Endothelial cell of umbilical vein (primary cell): ENCODE results near the gene BCR.
"Not testable (repeated sequence)": the region's sequence is repeated elsewhere in the genome, so short reads cannot be mapped to it uniquely, and the experiment has no call there.

Source experiments
- EZH2 ChIP-seq: IDR thresholded peaks from 2 replicates; pipeline ENCODE4 v1.6.1; 2012; ENCODE audit warnings: borderline replicate concordance, low read depth, mild to moderate bottlenecking, moderate library complexity, low read length, inconsistent platforms; ENCODE audit not compliant: severe bottlenecking
- GATA2 ChIP-seq: IDR thresholded peaks from 2 replicates; pipeline ENCODE4 v1.7.0; 2011; ENCODE audit warnings: low read depth, mild to moderate bottlenecking, moderate library complexity, mixed read lengths, low read length; ENCODE audit not compliant: insufficient read length, insufficient read depth
- MYC ChIP-seq: IDR thresholded peaks from one replicate; pipeline ENCODE4 v1.6.1; 2011; ENCODE audit warnings: mild to moderate bottlenecking, low read depth, low read length
- POLR2A ChIP-seq: IDR thresholded peaks from 2 replicates; pipeline ENCODE4 v1.6.1; 2012; ENCODE audit warnings: low read depth, mild to moderate bottlenecking, control low read depth, low read length
- POLR2AphosphoS5 ChIP-seq: IDR thresholded peaks from 2 replicates; pipeline ENCODE4 v1.6.1; 2012; ENCODE audit warnings: low read depth, mild to moderate bottlenecking, control low read depth, low read length, moderate library complexity; ENCODE audit not compliant: insufficient read depth
- TF ChIP-seq, protein P1 (sequence below), 2 donors: IDR thresholded peaks; 1 replicate in 1 of 2; 2 replicates in 1 of 2; pipeline ENCODE4 v1.5.1; 2011; ENCODE audit warnings: low read length in 2 of 2, mild to moderate bottlenecking in 2 of 2, moderate library complexity in 2 of 2, control low read depth in 1 of 2, inconsistent platforms in 1 of 2, low read depth in 1 of 2; ENCODE audit not compliant: insufficient read depth in 1 of 2; ENCODE audit errors: extremely low read depth in 1 of 2
- TF ChIP-seq, protein P2 (sequence below): IDR thresholded peaks from 2 replicates; pipeline ENCODE4 v1.6.1; 2011; ENCODE audit not compliant: insufficient read depth, insufficient read length

DNA sequence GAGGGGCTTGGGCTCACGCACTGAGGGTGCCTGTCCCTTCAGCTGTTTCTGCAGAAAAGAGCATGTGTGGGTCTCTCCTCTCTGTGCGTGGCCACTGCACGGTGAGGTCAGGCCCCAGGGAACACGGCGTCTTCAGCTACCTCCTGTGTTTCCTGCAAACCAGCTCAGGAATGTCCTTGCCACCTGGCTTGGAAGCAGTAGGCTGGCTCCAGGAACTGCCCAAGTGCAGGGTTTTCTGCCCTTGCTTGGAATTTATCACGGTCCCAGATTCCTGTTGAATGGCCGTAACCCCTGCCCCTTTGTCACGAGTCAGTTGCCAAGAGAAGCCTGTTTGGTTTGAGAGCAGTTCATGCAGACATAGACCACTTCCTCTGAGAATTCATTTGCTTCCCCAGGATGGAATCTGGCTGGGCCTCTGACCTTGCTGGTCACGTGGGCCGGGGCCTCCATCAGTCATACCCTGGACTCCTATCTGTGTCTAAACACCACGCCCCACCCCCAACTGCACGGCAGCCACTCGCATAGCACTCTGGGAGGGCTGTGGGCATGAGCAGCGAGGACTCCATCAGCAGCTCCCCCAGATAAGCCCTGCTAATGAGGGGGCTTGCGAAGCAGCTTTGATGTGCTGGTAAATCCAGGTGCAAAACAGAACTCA lies 130.3 kb downstream of the BCR start:
- TF ChIP-seq, protein P1, sequence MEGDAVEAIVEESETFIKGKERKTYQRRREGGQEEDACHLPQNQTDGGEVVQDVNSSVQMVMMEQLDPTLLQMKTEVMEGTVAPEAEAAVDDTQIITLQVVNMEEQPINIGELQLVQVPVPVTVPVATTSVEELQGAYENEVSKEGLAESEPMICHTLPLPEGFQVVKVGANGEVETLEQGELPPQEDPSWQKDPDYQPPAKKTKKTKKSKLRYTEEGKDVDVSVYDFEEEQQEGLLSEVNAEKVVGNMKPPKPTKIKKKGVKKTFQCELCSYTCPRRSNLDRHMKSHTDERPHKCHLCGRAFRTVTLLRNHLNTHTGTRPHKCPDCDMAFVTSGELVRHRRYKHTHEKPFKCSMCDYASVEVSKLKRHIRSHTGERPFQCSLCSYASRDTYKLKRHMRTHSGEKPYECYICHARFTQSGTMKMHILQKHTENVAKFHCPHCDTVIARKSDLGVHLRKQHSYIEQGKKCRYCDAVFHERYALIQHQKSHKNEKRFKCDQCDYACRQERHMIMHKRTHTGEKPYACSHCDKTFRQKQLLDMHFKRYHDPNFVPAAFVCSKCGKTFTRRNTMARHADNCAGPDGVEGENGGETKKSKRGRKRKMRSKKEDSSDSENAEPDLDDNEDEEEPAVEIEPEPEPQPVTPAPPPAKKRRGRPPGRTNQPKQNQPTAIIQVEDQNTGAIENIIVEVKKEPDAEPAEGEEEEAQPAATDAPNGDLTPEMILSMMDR (IDR thresholded peaks at IDR 0.05; ENCODE audit: extremely low read depth in 1 of 2, insufficient read depth in 1 of 2, low read depth in 1 of 2, low read length in 2 of 2), result not testable (repeated sequence)
- TF ChIP-seq MYC, POLR2AphosphoS5, POLR2A, EZH2, GATA2: not testable (repeated sequence)
- TF ChIP-seq, protein P2, sequence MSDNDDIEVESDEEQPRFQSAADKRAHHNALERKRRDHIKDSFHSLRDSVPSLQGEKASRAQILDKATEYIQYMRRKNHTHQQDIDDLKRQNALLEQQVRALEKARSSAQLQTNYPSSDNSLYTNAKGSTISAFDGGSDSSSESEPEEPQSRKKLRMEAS, result not testable (repeated sequence)
